SU-DHL-6 (cell line): Measurements from ENCODE around the gene DDX51.

Source experiments
- CTCF ChIP-seq: fragments of 200-600 bp; sonication (generic); IDR thresholded peaks from one replicate; pipeline ENCODE4 v1.5.1; 2017; ENCODE audit warnings: antibody characterized with exemption, mild to moderate bottlenecking, low read length, moderate library complexity; ENCODE audit not compliant: insufficient read depth, poor library complexity, severe bottlenecking
- EZH2phosphoT487 ChIP-seq: fragments of 200-600 bp; sonication (generic), shearing (Covaris generic); conservative IDR thresholded peaks from 2 replicates; pipeline ENCODE4 v1.6.1; 2018; ENCODE audit warnings: mild to moderate bottlenecking, antibody characterized with exemption, low read length, moderate library complexity, mixed read lengths

GRCh38 chr12:132191715-132192553 is 47.8 kb upstream of the DDX51 start:
- TF ChIP-seq CTCF (no peak), EZH2phosphoT487 (no peak)
